ENCODE measurements around the gene FOXP1.

FOXP1 gene

DNA sequence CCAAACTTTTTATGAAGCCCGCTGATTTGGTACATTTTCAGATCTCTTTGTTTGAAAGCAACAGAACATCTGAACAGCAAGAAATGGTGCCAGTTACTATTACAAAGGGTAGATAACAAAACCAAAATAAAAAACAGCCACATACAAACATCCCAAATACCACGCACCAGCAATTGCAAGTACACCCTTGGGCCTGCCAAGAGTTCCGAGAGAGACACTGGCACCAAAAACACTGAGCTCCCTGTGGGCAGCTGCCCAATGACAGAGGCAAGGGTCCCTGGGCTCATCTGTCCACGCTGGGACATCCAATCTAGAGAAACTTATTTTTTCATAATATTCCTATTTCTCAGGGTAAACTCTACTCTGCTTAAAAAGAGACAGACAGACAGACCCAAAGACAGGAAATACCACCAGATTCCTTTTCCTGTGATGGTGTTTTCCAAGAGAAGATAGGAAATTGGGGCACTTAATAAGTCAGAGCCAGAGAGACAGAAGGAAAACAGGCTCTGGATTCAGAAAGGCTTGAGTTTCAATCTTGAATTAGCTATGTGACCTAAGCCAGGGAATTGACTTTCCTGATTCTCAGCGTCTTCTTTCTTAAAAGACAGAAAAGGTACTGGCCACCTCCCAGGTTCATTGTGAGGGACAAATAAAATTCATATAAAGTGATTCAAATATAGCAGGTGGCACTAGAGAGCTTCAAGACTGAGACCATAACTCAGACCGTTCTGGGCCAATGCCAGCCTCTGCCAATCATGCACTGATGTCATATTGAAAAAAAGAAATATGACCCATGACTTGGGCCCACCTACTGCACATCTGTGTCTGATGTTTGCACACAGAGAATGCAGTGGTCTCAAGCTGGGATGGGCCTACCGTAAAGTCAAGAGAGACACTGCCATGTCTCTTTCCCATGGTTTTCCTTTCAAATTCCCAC lies 61.3 kb downstream of the FOXP1 start:
- Histone ChIP-seq H3K27ac (ENCODE audit: low read depth, low read length) (no peak overlapping the region), H3K27me3 (ENCODE audit: control insufficient read depth in 1 of 2, insufficient read depth in 2 of 2, low read length in 2 of 2) (no peaks in the 10 kb centered on the region), H3K4me3 (ENCODE audit: low read depth in 1 of 2, low read length in 2 of 2) (no peak overlapping the region), H3K9me3 (ENCODE audit: control insufficient read depth in 1 of 2, low read length in 2 of 2) (no peaks in the 10 kb centered on the region), H3K4me1 (ENCODE audit: control insufficient read depth in 1 of 2, insufficient read depth in 2 of 2, low read length in 2 of 2) (no peaks in the 10 kb centered on the region), H3K36me3 (ENCODE audit: control insufficient read depth in 1 of 2, insufficient read depth in 2 of 2, low read length in 2 of 2) (no peaks in the 10 kb centered on the region), H3K9ac (ENCODE audit: low read depth in 1 of 2, low read length in 2 of 2) (no peak overlapping the region)

- Histone ChIP-seq H3K27ac (ENCODE audit: low read depth, low read length) (no peak overlapping the region), H3K9me3 (ENCODE audit: control insufficient read depth in 1 of 2, low read length in 2 of 2) (no peaks in the 10 kb centered on the region), H3K27me3 (ENCODE audit: control insufficient read depth in 1 of 2, insufficient read depth in 2 of 2, low read length in 2 of 2) (no peaks in the 10 kb centered on the region), H3K36me3 (ENCODE audit: control insufficient read depth in 1 of 2, insufficient read depth in 2 of 2, low read length in 2 of 2) (no peaks in the 10 kb centered on the region), H3K4me1 (ENCODE audit: control insufficient read depth in 1 of 2, insufficient read depth in 2 of 2, low read length in 2 of 2) (no peaks in the 10 kb centered on the region), H3K9ac (ENCODE audit: low read depth in 1 of 2, low read length in 2 of 2) (no peak overlapping the region), H3K4me3 (ENCODE audit: low read depth in 1 of 2, low read length in 2 of 2) (no peak overlapping the region)
Observed at GRCh38 chr3:71521021-71521352, 62.5 kb downstream of the FOXP1 start.

- Histone ChIP-seq H3K27me3 (ENCODE audit: control insufficient read depth in 1 of 2, insufficient read depth in 2 of 2, low read length in 2 of 2) (no peaks in the 10 kb centered on the region), H3K9ac (ENCODE audit: low read depth in 1 of 2, low read length in 2 of 2) (no peak overlapping the region)
Observed at GRCh38 chr3:71520161-71521020, 63.1 kb downstream of the FOXP1 start.

GRCh38 chr3:71518089-71518488 lies 65.4 kb downstream of the FOXP1 start:
- no peak overlapping the region for H3K9ac ChIP-seq (ENCODE audit: low read depth in 1 of 2, low read length in 2 of 2)
- H3K27ac ChIP-seq (ENCODE audit: low read depth, low read length) = no peak overlapping the region
- H3K4me3 ChIP-seq (ENCODE audit: low read depth in 1 of 2, low read length in 2 of 2) = no peak overlapping the region
- H3K4me1 ChIP-seq (ENCODE audit: control insufficient read depth in 1 of 2, insufficient read depth in 2 of 2, low read length in 2 of 2) = no peaks in the 10 kb centered on the region
- no peaks in the 10 kb centered on the region for H3K27me3 ChIP-seq (ENCODE audit: control insufficient read depth in 1 of 2, insufficient read depth in 2 of 2, low read length in 2 of 2)
- no peaks in the 10 kb centered on the region for H3K36me3 ChIP-seq (ENCODE audit: control insufficient read depth in 1 of 2, insufficient read depth in 2 of 2, low read length in 2 of 2)
- H3K9me3 ChIP-seq (ENCODE audit: control insufficient read depth in 1 of 2, low read length in 2 of 2) = no peaks in the 10 kb centered on the region

More at GRCh38 chr3:71520161-71521020, 63.1 kb downstream of the FOXP1 start:
- H3K4me3 ChIP-seq (ENCODE audit: low read depth in 1 of 2, low read length in 2 of 2) = no peak overlapping the region
- H3K36me3 ChIP-seq (ENCODE audit: control insufficient read depth in 1 of 2, insufficient read depth in 2 of 2, low read length in 2 of 2) = no peaks in the 10 kb centered on the region
- no peak overlapping the region for H3K27ac ChIP-seq (ENCODE audit: low read depth, low read length)
- no peaks in the 10 kb centered on the region for H3K4me1 ChIP-seq (ENCODE audit: control insufficient read depth in 1 of 2, insufficient read depth in 2 of 2, low read length in 2 of 2)
- H3K9me3 ChIP-seq (ENCODE audit: control insufficient read depth in 1 of 2, low read length in 2 of 2) = no peaks in the 10 kb centered on the region

DNA sequence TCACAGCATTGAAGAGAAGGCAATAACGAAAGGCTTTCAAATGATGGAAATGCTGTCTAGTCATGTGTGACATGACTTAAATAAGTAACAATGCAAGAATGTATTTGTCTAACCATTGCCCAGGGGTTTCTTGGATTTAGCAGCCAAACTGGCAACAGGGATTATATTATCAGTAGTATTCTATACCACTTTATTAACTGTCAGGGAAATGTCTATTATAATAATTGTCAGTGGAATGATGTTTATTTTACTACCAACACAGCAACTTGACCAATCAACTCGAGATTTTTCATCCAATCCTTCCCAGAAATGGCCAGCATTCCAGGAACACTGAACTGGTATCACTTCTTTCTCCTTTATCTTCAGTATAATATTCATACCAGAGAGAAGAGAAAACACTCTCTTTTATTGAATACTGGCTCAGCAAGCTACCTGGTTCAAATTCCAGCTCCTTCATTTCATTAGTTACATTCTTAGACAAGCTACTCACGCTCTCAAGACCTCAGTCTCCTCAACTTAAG lies 66.2 kb downstream of the FOXP1 start:
- Histone ChIP-seq H3K4me1 (ENCODE audit: control insufficient read depth in 1 of 2, insufficient read depth in 2 of 2, low read length in 2 of 2) (no peaks in the 10 kb centered on the region), H3K4me3 (ENCODE audit: low read depth in 1 of 2, low read length in 2 of 2) (no peak overlapping the region), H3K9me3 (ENCODE audit: control insufficient read depth in 1 of 2, low read length in 2 of 2) (no peaks in the 10 kb centered on the region), H3K36me3 (ENCODE audit: control insufficient read depth in 1 of 2, insufficient read depth in 2 of 2, low read length in 2 of 2) (no peaks in the 10 kb centered on the region), H3K9ac (ENCODE audit: low read depth in 1 of 2, low read length in 2 of 2) (no peak overlapping the region), H3K27me3 (ENCODE audit: control insufficient read depth in 1 of 2, insufficient read depth in 2 of 2, low read length in 2 of 2) (no peaks in the 10 kb centered on the region), H3K27ac (ENCODE audit: low read depth, low read length) (no peak overlapping the region)

DNA sequence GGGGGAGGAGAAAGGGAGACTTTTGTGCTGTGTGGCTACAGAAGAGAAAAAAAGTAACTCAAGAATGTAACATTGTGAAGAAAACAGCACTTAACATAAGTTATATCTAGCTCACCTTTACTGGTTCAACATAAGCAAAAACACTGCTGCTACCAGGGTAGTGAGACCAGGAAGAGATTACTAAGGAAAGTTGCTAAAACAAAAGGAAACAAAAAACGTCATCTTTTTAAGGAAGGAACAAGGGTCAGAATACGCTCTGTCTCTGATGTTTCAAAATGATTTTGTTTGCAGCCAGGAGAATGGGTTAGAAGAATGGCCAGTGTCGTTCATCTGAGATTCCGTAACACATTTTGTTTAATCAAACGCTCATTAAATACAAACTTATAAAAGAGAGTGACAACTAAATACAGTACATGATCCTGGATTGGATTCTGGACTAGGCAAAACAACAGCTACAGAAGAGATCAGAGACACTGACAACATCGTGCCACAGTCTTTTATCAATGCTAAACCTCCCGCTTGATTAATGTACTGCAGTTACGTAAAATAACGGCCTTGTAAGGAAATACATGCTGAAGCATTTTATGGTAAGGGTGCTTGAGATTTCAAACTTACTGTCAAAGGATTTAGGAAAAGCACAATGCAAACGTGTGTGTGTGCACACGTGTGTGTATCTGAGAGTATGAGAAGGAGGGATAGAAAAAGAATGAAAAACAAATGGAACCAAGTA lies 67.7 kb downstream of the FOXP1 start:
- Histone ChIP-seq H3K36me3 (ENCODE audit: control insufficient read depth in 1 of 2, insufficient read depth in 2 of 2, low read length in 2 of 2) (no peaks in the 10 kb centered on the region), H3K4me3 (ENCODE audit: low read depth in 1 of 2, low read length in 2 of 2) (no peak overlapping the region), H3K9ac (ENCODE audit: low read depth in 1 of 2, low read length in 2 of 2) (no peak overlapping the region), H3K27me3 (ENCODE audit: control insufficient read depth in 1 of 2, insufficient read depth in 2 of 2, low read length in 2 of 2) (no peaks in the 10 kb centered on the region), H3K9me3 (ENCODE audit: control insufficient read depth in 1 of 2, low read length in 2 of 2) (no peaks in the 10 kb centered on the region), H3K27ac (ENCODE audit: low read depth, low read length) (no peak overlapping the region), H3K4me1 (ENCODE audit: control insufficient read depth in 1 of 2, insufficient read depth in 2 of 2, low read length in 2 of 2) (no peaks in the 10 kb centered on the region)

DNA sequence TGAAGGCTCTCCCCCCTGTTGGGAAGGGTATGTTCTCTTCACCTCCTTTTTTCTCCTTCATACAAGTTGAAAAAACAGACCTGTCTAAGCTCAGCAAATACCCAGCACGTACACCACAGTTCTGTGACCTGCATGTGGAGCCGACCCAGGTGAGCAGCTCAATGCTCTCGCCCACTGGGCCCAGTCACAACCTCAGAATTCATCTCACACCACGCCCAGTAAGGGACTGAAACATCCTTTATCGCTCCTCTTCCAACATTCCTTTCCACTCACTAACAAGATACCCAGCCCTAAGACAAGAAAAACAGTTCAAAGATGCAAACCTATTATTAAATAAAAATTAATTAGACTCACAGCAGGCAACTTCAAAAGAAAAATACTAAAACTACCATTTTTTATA lies 68.9 kb downstream of the FOXP1 start:
- H3K27ac ChIP-seq (ENCODE audit: low read depth, low read length) = no peak overlapping the region
- no peak overlapping the region for H3K4me3 ChIP-seq (ENCODE audit: low read depth in 1 of 2, low read length in 2 of 2)
- H3K9ac ChIP-seq (ENCODE audit: low read depth in 1 of 2, low read length in 2 of 2) = no peak overlapping the region
- no peaks in the 10 kb centered on the region for H3K36me3 ChIP-seq (ENCODE audit: control insufficient read depth in 1 of 2, insufficient read depth in 2 of 2, low read length in 2 of 2)
- H3K9me3 ChIP-seq (ENCODE audit: control insufficient read depth in 1 of 2, low read length in 2 of 2) = no peaks in the 10 kb centered on the region
- no peaks in the 10 kb centered on the region for H3K4me1 ChIP-seq (ENCODE audit: control insufficient read depth in 1 of 2, insufficient read depth in 2 of 2, low read length in 2 of 2)
- H3K27me3 ChIP-seq (ENCODE audit: control insufficient read depth in 1 of 2, insufficient read depth in 2 of 2, low read length in 2 of 2) = no peaks in the 10 kb centered on the region

- Histone ChIP-seq H3K27ac (ENCODE audit: low read depth, low read length) (no peak overlapping the region), H3K27me3 (ENCODE audit: control insufficient read depth in 1 of 2, insufficient read depth in 2 of 2, low read length in 2 of 2) (no peaks in the 10 kb centered on the region), H3K9ac (ENCODE audit: low read depth in 1 of 2, low read length in 2 of 2) (no peak overlapping the region), H3K4me3 (ENCODE audit: low read depth in 1 of 2, low read length in 2 of 2) (no peak overlapping the region), H3K36me3 (ENCODE audit: control insufficient read depth in 1 of 2, insufficient read depth in 2 of 2, low read length in 2 of 2) (no peaks in the 10 kb centered on the region), H3K4me1 (ENCODE audit: control insufficient read depth in 1 of 2, insufficient read depth in 2 of 2, low read length in 2 of 2) (no peaks in the 10 kb centered on the region), H3K9me3 (ENCODE audit: control insufficient read depth in 1 of 2, low read length in 2 of 2) (no peaks in the 10 kb centered on the region)
Observed at GRCh38 chr3:71513515-71513914, 70.0 kb downstream of the FOXP1 start.

- Histone ChIP-seq H3K4me1 (ENCODE audit: control insufficient read depth in 1 of 2, insufficient read depth in 2 of 2, low read length in 2 of 2) (no peaks in the 10 kb centered on the region), H3K4me3 (ENCODE audit: low read depth in 1 of 2, low read length in 2 of 2) (no peak overlapping the region), H3K9me3 (ENCODE audit: control insufficient read depth in 1 of 2, low read length in 2 of 2) (no peaks in the 10 kb centered on the region), H3K9ac (ENCODE audit: low read depth in 1 of 2, low read length in 2 of 2) (no peak overlapping the region), H3K36me3 (ENCODE audit: control insufficient read depth in 1 of 2, insufficient read depth in 2 of 2, low read length in 2 of 2) (no peaks in the 10 kb centered on the region), H3K27me3 (ENCODE audit: control insufficient read depth in 1 of 2, insufficient read depth in 2 of 2, low read length in 2 of 2) (no peaks in the 10 kb centered on the region), H3K27ac (ENCODE audit: low read depth, low read length) (no peak overlapping the region)
Observed at GRCh38 chr3:71513081-71513480, 70.4 kb downstream of the FOXP1 start.

Measured in duodenal mucosa (tissue), 2 donors.